Gastrocnemius medialis (tissue), 4 donors: Measurements from ENCODE around the gene EIF3F. TPM values are rescaled to one million over a fixed set of nuclear protein-coding genes. Genes with fewer than 3 reads are reported as not detected.

Source experiments
- ATAC-seq, 2 donors: fragments of 150-250 bp; one replicate each; pipeline ENCODE4 v1.9.1; 2016
- DNase-seq, 2 donors: peaks; one replicate each; pipeline ENCODE4 v3.0.0-alpha.2; 2019
- H3K27ac ChIP-seq, 4 donors: fragments of 200-600 bp; sonication (generic); 1 replicate in 1 of 4; 2 replicates in 3 of 4; pipeline ENCODE4 v1.5.1; 2016 to 2018; ENCODE audit warnings: mild to moderate bottlenecking in 2 of 4, moderate library complexity in 1 of 4
- H3K27me3 ChIP-seq, 3 donors: fragments of 200-600 bp; sonication (generic) in 2 of 3; 1 replicate in 1 of 3; 2 replicates in 2 of 3; pipeline versions ENCODE4 v1.5.1 to v1.6.0; 2016 to 2019; ENCODE audit warnings: mild to moderate bottlenecking in 1 of 3, moderate library complexity in 1 of 3
- H3K36me3 ChIP-seq, 2 donors: fragments of 200-600 bp; sonication (generic) in 1 of 2; one replicate each; pipeline ENCODE4 v1.5.1; 2017 to 2018
- H3K4me1 ChIP-seq, 2 donors: fragments of 200-600 bp; sonication (generic) in 1 of 2; one replicate each; pipeline ENCODE4 v1.5.1; 2016 to 2017; ENCODE audit warnings: mild to moderate bottlenecking in 2 of 2
- H3K4me3 ChIP-seq, 4 donors: fragments of 200-600 bp; sonication (generic) in 3 of 4; 1 replicate in 1 of 4; 2 replicates in 3 of 4; pipeline ENCODE4 v1.5.1; 2016 to 2019; ENCODE audit warnings: mild to moderate bottlenecking in 2 of 4
- H3K9me3 ChIP-seq, 3 donors: fragments of 200-600 bp; sonication (generic) in 2 of 3; 1 replicate in 1 of 3; 2 replicates in 2 of 3; pipeline ENCODE4 v1.5.1; 2016 to 2019
- POLR2A ChIP-seq, 2 donors: fragments of 450-650 bp; IDR thresholded peaks; one replicate each; pipeline ENCODE4 v1.6.1; 2017; ENCODE audit warnings: antibody characterized with exemption in 2 of 2, mild to moderate bottlenecking in 2 of 2, moderate library complexity in 2 of 2
- in situ Hi-C, 4 donors: fragments of 200-750 bp; cut with MboI; loops; one replicate each; pipeline versions ENCODE4 v1.15.0 to v1.8.0; 2017; ENCODE audit warnings: low sequenced_read_pairs in 4 of 4
- intact Hi-C: fragments of 100-400 bp; cut with DNase I; formaldehyde crosslinking; loops from one replicate; pipeline ENCODE4 v1.15.1; 2023; ENCODE audit warnings: low total_unique reads
- total RNA-seq, 4 donors: library from RNA; depleted of rRNA; stranded (reverse); fragments of >200 nt; gene quantifications; one replicate each; pipeline versions ENCODE4 v1.1.0 to v1.2.3, GENCODE V29; 2016
- TF ChIP-seq, protein P1 (sequence below), 5 experiments: fragments of 450-650 bp in 3 of 5; fragments of 200-600 bp in 2 of 5; sonication (generic) in 2 of 5; IDR thresholded peaks in 4 of 5; conservative IDR thresholded peaks in 1 of 5; 1 replicate in 4 of 5; 2 replicates in 1 of 5; pipeline ENCODE4 v1.5.1; 2016 to 2019; ENCODE audit warnings: antibody characterized with exemption in 5 of 5, mild to moderate bottlenecking in 3 of 5, moderate library complexity in 3 of 5

The EIF3F gene
- total RNA-seq, 4 donors from 2014 or later, result 187 to 303 (median 239) TPM

DNA sequence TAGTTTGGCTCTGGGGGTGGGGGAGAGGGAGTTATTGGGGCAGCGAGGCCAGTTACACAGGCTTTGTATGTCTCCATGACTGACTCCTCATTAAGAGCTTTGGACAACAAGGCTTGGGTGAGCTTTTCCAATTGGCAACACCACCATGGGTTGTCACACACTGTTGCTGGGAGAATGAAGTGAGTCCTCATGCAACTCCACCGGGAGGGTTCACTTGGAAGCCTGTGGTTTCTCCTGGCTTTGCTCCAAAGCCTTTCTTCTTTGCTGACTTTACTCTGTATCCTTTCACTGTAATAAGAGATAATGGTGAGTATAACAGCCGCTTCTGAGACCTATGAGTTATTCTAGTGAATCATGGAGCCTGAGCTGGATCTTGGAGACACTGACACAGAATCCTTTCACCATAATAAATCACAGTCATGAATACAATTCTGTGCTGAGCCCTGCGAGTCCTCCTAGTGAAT is 24.9 kb downstream of the EIF3F start:
- in situ Hi-C loops (no loop called here), intact Hi-C loops (no loop called here)
- H3K27ac ChIP-seq, result no peak overlapping the region
- no peaks in the 10 kb centered on the region for H3K36me3 ChIP-seq
- no peaks in the 10 kb centered on the region for H3K9me3 ChIP-seq
- no peaks in the 10 kb centered on the region for H3K4me1 ChIP-seq
- TF ChIP-seq POLR2A (IDR thresholded peaks at IDR 0.05), result no peak
- TF ChIP-seq, protein P1, sequence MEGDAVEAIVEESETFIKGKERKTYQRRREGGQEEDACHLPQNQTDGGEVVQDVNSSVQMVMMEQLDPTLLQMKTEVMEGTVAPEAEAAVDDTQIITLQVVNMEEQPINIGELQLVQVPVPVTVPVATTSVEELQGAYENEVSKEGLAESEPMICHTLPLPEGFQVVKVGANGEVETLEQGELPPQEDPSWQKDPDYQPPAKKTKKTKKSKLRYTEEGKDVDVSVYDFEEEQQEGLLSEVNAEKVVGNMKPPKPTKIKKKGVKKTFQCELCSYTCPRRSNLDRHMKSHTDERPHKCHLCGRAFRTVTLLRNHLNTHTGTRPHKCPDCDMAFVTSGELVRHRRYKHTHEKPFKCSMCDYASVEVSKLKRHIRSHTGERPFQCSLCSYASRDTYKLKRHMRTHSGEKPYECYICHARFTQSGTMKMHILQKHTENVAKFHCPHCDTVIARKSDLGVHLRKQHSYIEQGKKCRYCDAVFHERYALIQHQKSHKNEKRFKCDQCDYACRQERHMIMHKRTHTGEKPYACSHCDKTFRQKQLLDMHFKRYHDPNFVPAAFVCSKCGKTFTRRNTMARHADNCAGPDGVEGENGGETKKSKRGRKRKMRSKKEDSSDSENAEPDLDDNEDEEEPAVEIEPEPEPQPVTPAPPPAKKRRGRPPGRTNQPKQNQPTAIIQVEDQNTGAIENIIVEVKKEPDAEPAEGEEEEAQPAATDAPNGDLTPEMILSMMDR (IDR thresholded peaks at IDR 0.05 in 4 of 5, conservative IDR thresholded peaks at IDR 0.05 in 1 of 5), result no peak
- ATAC-seq, result no peak
- DNase-seq, result no peak
- peaks cover 0 to 8% (median 3%) of the 10 kb centered on the region in 3 donors for H3K27me3 ChIP-seq
- no peak overlapping the region for H3K4me3 ChIP-seq

DNA sequence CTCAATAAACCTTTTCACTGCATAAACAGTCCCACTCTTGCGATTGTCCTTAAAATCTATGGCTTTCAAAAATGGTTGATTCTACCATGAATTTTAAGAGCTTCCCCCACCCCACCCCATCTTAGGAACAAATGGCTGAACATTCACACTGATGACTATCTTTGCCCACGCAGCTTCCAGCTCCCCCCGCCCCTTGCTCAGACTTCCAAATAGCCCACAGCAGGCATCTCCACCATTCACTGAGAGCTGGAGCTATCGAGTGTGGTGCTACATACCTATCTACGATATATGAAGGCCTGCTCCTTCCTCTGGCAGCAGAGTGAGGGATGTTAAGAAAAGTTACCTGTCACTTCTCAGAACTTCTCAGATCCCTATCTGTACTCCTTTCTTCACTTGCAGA is 26.7 kb downstream of the EIF3F start:
- intact Hi-C loops (no loop called here), in situ Hi-C loops (no loop called here)
- peaks cover 0 to 18% (median 16%) of the 10 kb centered on the region in 3 donors for H3K27me3 ChIP-seq
- ATAC-seq, result no peak
- no peak for DNase-seq
- no peaks in the 10 kb centered on the region for H3K9me3 ChIP-seq
- no peak overlapping the region for H3K27ac ChIP-seq
- H3K4me1 ChIP-seq, result peaks cover 7 to 9% of the 10 kb centered on the region in 2 donors
- H3K36me3 ChIP-seq, result no peaks in the 10 kb centered on the region
- TF ChIP-seq, protein P1 (IDR thresholded peaks at IDR 0.05 in 4 of 5, conservative IDR thresholded peaks at IDR 0.05 in 1 of 5), result no peak
- no peak for TF ChIP-seq POLR2A (IDR thresholded peaks at IDR 0.05)
- no peak overlapping the region for H3K4me3 ChIP-seq

DNA sequence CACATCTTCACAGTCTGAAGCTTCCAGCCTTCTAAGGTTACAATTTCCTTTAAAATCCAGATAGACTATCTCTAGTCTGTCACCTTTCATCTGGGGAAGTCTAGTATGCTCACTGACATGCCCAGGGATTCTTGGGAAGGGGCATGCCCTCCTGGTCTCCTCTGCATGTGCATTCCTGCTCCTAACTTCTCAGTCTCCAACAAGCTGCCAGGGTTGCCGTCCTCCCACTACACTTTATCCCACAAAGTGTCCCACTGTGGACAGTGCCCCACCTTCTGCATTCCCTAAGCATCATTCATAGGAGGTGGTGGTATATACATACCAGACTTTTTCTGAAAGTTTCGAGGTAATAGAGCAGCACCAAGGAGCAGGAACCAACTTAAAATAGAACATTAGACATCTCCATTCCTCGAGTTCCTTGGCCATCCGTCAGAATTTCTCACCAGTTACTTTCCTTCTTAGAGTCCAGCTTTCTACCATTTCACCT is 28.7 kb downstream of the EIF3F start:
- no peak overlapping the region for H3K27ac ChIP-seq
- no peak overlapping the region for H3K4me3 ChIP-seq
- peaks cover 10 to 30% (median 24%) of the 10 kb centered on the region in 3 donors for H3K27me3 ChIP-seq
- peaks cover 7 to 17% of the 10 kb centered on the region in 2 donors for H3K4me1 ChIP-seq
- intact Hi-C loops (no loop called here), in situ Hi-C loops (no loop called here)
- ATAC-seq (no peak), DNase-seq (no peak)
- TF ChIP-seq, protein P1 (IDR thresholded peaks at IDR 0.05 in 4 of 5, conservative IDR thresholded peaks at IDR 0.05 in 1 of 5), result no peak
- TF ChIP-seq POLR2A (IDR thresholded peaks at IDR 0.05), result no peak
- no peaks in the 10 kb centered on the region for H3K9me3 ChIP-seq
- H3K36me3 ChIP-seq, result no peaks in the 10 kb centered on the region

DNA sequence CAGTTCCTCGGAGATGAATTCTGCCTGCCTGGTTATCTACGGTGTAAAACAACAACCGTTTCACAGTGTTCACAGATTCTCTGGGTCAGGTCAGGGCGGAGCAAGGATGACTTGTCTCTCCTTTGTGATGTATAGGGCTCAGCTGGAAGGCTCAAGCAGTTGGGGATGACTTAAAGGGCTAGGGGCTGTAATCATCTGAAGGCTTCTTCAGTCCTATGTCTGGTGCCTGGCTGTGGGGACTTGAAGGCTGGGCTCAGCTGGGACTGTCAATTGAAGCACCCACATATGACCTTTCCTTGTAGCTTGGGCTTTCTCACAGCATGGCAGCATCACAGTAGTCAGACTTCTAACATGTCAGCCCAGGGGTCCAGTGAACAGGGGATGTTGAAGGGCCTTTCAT is 29.3 kb downstream of the EIF3F start:
- no peak for ATAC-seq
- DNase-seq, result no peak
- TF ChIP-seq, protein P1 (IDR thresholded peaks at IDR 0.05 in 4 of 5, conservative IDR thresholded peaks at IDR 0.05 in 1 of 5), result no peak
- TF ChIP-seq POLR2A (IDR thresholded peaks at IDR 0.05), result no peak
- no peak overlapping the region for H3K27ac ChIP-seq
- intact Hi-C loops, result no loop called here
- H3K4me3 ChIP-seq, result no peak overlapping the region
- H3K4me1 ChIP-seq, result peaks cover 7 to 17% of the 10 kb centered on the region in 2 donors
- in situ Hi-C loops, result no loop called here
- H3K27me3 ChIP-seq, result peaks cover 10 to 33% (median 29%) of the 10 kb centered on the region in 3 donors
- no peaks in the 10 kb centered on the region for H3K9me3 ChIP-seq
- no peaks in the 10 kb centered on the region for H3K36me3 ChIP-seq

DNA sequence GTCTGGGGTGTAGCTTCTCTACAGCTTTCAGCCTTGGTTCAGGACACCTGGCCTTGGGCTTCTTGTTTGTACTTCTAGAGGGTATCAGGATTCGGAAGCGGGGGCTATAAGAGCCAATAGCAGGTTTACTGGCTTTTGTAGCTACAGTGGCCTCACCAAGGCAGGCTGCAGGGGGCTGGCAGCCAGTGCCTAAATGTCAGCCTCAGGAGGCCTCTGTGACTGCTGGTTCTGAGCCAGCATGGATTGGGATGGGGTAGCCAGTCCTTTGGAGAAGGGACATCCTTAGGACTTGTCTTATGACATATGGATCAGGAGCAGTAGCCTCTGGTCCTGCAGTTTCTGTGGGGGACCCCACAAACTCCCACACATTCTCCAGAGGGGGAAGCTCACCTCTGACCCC is 29.9 kb downstream of the EIF3F start:
- in situ Hi-C loops, result no loop called here
- DNase-seq, result no peak
- ATAC-seq, result no peak
- H3K4me3 ChIP-seq, result no peak overlapping the region
- H3K36me3 ChIP-seq, result no peaks in the 10 kb centered on the region
- no peaks in the 10 kb centered on the region for H3K9me3 ChIP-seq
- no peak for TF ChIP-seq POLR2A (IDR thresholded peaks at IDR 0.05)
- TF ChIP-seq, protein P1 (IDR thresholded peaks at IDR 0.05 in 4 of 5, conservative IDR thresholded peaks at IDR 0.05 in 1 of 5), result no peak
- no peak overlapping the region for H3K27ac ChIP-seq
- intact Hi-C loops, result no loop called here
- H3K4me1 ChIP-seq, result peaks cover 7 to 17% of the 10 kb centered on the region in 2 donors
- H3K27me3 ChIP-seq, result peaks cover 10 to 33% (median 29%) of the 10 kb centered on the region in 3 donors
